ENCODE results near the gene LRRC15.

The LRRC15 gene

DNA sequence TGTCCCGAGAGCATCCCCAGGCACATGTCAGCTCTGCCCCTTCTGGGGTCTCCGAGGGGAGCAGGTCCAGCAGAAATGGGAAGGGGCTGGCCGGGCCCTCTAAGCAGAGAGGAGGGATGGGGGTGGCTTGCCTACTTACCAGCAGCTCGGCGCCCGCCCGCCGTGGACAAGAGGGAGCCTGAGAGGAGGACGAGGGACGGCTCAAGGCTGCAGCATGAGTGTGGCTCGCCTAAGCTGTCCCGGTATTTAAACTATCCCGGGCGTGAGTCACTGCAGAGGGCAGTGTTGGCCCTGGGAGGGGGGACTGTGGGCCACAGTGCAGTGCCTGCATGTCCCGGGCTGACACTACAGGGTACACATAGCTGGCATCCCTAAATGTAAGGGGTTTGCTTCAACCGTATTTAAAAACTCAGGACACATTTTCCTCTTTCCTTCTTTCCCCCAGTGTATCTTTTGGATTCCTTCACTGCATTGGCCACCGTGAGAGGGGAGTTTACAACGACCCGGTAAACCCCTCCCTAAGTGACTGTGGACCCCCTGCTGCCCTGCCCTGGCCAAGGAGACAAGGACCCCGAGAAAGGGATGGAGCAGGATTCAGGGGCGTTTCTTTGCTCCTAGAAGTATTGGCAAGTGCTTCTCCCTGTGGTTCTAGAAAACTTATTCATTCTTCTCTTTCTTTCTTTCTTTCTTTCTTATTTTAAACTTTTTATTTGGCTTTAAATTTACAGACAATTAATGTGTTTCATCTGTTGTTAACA, at the start of gene LRRC15:
Gene LRRC15 (minus strand): TSS at position 222 of the 758 bp plus-strand sequence. CDS start 8,700 bp downstream, outside the sequence.
- DNase-seq (ENCODE audit: low read depth), result peak; percentile 71

DNA sequence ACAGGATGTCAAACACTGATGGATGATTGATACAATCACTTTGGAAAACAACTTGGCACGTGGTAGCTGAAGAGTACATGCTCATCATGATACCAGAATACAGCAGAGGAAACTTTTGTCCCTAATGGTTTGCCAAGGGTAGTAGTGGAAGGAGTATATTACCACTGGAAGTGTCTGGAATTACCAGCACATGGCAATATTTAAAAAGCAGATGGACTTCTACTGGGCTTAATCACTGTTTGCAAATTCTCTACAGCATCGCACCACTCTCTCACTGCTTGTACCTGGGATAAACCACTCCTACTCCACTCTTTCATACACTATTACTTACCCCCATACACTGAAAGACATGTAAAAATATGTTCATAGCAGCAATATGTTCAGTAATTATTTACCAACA, 49.1 kb upstream of the LRRC15 start:
- DNase-seq (ENCODE audit: low read depth), result no peak

DNA sequence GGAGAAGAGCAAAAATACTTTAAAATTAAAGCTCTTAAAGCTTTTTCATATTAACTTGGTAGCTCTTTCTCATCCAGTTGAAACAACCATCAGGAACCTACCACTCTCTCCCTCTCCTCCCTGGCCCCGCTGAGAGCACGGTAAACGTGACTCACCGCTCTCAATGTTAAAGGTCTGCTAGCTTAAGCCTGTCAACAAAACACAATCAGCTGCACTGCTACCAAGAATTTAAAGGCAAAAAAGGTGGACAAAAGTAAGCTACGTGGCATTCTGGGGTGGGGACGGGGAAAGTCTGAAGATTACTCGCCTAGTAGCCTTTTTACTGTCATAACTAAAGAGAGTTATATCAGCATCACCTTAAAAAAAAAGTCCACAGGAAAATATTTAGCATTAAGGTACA, 37.9 kb upstream of the LRRC15 start:
- peak; percentile 54 for DNase-seq (ENCODE audit: low read depth)

GRCh38 chr3:194405766-194406165, 36.2 kb upstream of the LRRC15 start:
- DNase-seq (ENCODE audit: low read depth), result no peak

DNA sequence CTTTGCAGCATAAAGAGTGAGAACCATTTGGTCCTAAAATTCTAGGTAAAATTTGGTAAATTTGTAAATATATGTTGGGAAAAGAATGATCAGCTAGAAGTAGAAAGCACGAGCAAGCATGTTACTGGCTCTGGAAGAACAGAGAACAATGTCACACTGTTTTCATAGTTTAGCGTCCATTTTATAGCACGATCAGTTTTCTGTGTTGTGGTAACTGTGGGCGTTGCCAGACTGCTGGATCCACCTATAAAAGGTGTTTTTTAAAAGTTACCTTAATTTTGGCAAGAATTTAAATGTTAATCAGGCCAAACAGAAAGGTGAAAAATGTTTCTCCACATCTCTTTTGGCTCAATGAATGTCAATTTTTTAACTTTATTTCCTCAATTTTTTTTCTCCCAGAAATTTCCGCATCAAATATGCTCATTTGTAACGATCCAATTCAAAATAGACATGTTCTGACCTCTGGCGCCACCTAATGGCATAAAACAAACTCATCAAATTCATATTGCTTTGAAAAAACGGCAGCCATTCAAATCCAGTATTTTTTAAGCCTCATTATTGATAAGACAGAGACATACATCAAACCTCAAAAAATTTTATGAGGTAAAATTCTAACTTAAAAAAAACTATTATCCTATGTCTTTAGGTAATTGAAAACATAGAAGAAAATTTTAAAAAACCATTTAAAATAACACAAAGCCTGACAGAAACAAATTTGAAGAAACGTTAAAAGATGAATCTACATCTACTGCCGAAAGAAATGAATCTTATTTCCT, 35.0 kb upstream of the LRRC15 start:
- peak; percentile 75 for DNase-seq (ENCODE audit: low read depth)

DNA sequence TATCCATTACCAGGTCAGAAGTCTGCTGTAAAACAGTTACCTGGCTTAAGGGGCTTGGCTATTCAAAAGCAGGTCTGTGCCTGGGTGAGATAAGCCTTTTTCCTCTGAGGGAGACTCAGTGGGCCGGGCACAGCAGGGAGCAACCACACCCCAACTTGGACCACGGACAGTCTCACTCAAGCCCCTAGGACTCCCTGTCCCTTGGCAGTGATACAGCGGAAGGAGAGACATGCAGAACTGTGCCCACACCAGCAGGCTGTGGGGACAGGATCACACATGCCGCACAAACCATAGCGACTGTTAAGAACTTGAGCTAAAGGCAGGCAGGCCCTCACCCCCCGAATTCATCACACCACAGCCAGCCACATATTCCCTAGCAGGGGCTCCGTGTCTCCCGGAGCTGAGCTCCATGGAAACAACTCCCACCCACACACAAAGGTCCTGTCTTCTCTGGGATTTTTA, 32.4 kb upstream of the LRRC15 start:
- no peak for DNase-seq (ENCODE audit: low read depth)

GRCh38 chr3:194401346-194401745, 31.8 kb upstream of the LRRC15 start:
- no peak for DNase-seq (ENCODE audit: low read depth)

GRCh38 chr3:194399874-194400411, 30.4 kb upstream of the LRRC15 start:
- DNase-seq (ENCODE audit: low read depth), result no peak

DNA sequence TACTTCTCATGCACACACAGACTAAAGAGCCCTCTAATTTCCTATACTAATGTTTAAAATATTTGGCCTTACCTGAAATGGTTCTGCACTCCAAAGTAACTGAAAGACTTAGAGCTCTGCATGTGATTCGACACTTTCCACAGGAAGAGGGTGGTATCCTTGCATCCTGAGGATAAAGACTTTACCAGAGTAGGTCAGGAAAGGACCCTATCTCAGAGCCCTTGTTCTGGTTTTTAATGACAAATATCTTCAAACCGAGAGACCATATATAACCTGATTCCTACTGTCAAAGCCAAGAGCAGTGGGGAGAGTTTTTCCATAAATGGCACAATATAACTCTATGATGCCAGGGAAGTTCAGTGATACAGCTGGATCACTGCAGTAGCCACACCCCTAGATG, 29.6 kb upstream of the LRRC15 start, which contains the start of gene GP5:
Gene GP5 (minus strand): TSS at position 101 of the 400 bp plus-strand sequence. CDS start 984 bp downstream, outside the sequence.
- DNase-seq (ENCODE audit: low read depth), result no peak

DNA sequence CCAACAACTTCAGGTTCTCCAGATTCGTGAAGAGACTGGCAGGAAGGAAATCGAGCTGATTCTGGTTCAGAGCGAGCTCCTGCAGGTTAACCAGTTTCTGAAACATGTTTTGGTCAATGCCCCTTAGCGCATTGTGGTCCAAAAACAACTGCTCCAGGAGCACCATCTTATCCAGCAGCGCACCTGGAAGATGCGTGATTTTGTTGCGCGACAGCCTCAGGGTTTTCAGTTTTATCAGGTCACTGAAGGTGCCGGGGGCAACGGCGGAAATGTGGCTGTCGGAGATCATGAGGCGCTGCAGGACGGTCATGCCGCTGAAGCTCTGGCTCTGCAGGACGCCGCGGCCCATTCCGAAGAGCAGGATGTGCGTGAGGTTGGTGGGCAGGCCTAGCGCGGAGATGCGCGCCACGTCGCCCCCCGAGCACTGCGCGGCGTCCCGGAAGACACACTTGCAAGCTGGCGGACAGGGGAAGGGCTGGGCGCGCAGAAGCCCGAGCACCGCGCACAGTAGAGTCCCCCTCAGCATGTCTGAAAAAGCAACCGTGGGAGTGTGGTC, 28.3 kb upstream of the LRRC15 start:
- no peak for DNase-seq (ENCODE audit: low read depth)

GRCh38 chr3:194396859-194397756, 27.6 kb upstream of the LRRC15 start:
- DNase-seq (ENCODE audit: low read depth), result no peak

- no peak for DNase-seq (ENCODE audit: low read depth)
These were observed 27.0 kb upstream of the LRRC15 start for GRCh38 chr3:194396539-194396858.

DNA sequence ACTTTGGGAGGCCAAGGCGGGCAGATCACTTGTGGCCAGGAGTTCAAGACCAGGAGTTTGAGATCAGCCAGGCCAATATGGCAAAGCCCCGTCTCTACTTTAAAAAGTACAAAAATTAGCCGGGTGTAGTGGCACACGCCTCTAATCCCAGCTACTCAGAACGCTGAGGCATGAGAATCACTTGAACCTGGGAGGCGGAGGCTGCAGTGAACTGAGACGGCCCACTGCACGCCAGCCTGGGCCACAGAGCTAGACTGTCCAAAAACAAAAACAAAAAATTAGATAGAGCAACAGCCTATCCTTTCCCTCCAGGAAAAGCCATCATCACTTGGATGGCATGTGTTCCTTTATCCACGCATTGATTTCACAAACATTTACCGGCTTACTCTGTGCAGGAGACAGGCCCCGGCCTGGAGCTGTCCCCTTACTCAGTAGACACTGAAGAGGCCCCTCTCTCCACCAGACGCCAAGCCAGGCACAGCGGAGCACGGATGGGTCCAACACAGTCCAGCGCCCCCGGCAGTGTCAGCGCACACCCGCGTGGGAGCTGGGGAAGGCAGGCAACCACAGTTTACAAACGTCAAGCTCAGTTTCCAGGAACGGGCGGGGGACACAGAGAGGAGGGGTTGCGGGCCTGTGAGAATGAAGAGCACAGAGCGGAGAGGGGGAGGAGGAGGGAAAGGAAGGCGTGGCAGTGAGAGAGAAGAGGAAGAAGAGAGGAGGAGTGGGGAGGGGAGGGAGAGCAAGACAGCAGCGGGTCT, 26.4 kb upstream of the LRRC15 start:
- no peak for DNase-seq (ENCODE audit: low read depth)

GRCh38 chr3:194395212-194395611, 25.7 kb upstream of the LRRC15 start:
- no peak for DNase-seq (ENCODE audit: low read depth)

DNA sequence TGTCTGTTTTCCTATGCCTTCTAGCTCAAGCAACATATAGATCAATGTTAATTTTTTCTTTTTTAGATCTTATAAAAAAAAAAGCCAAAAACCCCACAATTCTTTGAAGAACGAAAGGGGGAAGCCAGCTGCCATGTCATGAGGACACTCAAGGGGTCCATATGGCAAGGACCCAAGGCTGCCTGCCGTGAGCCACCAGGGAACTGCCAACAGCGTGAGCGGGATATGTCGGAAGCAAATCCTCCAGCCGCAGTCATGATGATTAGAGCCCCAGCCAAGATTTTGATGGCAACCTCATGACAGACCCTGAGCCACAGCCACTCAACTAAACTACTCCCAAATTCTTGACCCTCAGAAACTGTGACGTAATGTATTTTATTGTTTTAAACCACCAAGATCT, 23.0 kb upstream of the LRRC15 start:
- no peak for DNase-seq (ENCODE audit: low read depth)

- no peak for DNase-seq (ENCODE audit: low read depth)
These were observed 21.3 kb upstream of the LRRC15 start for GRCh38 chr3:194390835-194391234.

DNA sequence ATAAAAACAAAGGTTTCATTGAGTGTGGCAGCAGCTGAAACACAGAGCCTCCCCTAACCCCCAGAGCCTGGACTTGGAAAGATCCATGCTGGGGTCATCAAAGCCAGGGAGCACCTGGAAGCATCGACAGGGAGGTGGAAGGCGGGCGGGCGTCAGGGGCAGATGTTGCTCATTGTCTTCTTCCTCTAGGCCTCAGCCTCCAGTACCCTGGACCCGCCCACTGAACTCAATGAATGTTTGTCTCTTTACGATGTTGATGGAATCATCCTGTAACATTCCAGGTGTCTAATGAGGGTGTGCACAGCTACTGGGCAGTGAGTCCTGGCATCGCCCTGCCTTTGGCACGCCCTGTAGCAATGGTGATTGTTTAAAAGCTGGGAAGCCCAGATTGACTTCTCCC, 19.7 kb upstream of the LRRC15 start:
- no peak for DNase-seq (ENCODE audit: low read depth)

DNA sequence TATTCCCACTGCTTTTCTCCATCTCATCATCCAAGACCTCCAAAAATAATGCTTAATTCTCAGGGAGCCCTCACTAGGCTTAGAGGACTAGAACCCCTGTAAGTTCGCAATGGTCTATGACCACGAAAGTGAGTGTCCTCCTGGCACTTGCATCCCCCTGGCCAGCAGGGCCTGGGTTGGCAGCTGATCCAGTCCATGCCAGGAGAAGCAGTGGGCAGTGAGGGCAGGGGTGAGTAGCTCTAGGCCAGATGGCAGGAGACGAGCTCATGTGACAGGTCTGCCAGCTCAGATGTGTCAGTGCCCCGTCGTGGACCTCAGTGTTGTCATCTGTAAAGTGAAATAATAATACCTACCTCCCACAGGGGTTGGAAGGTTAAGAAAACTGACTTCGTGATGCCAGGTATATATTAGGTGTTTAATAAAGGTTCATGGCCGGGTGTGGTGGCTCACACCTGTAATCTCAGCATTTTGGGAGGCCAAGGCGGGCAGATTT, 18.4 kb upstream of the LRRC15 start:
- no peak for DNase-seq (ENCODE audit: low read depth)

GRCh38 chr3:194387276-194387675, 17.7 kb upstream of the LRRC15 start:
- no peak for DNase-seq (ENCODE audit: low read depth)

DNA sequence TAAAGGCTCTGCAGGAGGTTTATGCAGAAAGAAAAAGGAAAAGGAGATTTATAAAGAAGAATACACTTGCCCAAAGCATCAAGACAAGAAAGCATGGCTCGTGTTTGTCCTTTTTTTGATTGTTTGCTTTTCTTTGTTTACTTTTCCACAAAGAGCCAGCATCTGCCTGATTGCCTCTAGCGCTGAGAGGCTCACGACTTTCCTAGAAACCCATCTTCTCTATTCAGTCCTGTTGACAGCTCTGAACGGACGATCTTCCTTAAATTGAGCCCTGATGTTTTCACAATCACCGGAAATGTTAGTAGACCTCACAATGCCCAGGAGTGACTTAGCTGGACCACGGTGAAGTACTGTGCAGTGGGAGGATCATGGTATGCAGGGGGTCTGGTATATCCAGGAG, 17.1 kb upstream of the LRRC15 start:
- DNase-seq (ENCODE audit: low read depth), result no peak

DNA sequence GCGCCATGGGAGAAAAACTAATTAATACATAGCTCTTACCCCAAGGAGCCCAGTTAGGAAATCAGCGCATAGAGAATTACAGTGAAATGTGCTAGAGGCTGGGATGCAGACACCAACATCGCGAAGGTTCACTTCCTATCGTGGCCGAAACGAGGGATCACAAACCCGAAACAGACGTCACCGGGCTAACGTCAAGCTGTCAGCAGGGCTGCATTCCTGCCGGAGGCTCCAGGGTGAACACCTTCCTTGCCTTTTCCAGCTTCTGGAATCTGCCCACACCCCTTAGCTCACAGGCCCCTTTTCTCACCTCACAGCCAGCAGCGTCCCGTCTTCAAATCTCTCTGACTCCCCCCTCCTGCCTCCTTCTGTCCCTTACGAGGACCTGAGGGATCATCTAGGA, 16.5 kb upstream of the LRRC15 start:
- no peak for DNase-seq (ENCODE audit: low read depth)
